H1 (cell line): Measurements from ENCODE around the gene CCDC80. TPM values are rescaled to one million over a fixed set of nuclear protein-coding genes. Genes with fewer than 3 reads are reported as not detected.

ENCODE experiments used
- CTCF ChIA-PET: fragments of 300-600 bp; sonication (Branson Sonifier 250); formaldehyde crosslinking; loops from one replicate; lab custom pipeline; 2021; ENCODE audit not compliant: partially characterized antibody; lab: Charles Lee
- POLR2A ChIA-PET: fragments of 300-600 bp; sonication (Branson Sonifier 250); formaldehyde crosslinking; loops from one replicate; lab custom pipeline; 2021; ENCODE audit warnings: inconsistent platforms; ENCODE audit not compliant: partially characterized antibody; lab: Charles Lee
- DNase-seq, 2 experiments: peaks; one replicate each; pipeline versions ENCODE4 v3.0.0 to v3.0.0-alpha.2; 2010 to 2022; ENCODE audit warnings: low spot score in 2 of 2, low read depth in 1 of 2, mixed read lengths in 1 of 2
- FAIRE-seq: peaks from 2 replicates; lab custom pipeline; 2011; peaks lifted over from hg19 to GRCh38; lab: Jason Lieb, UNC
- H2AFZ ChIP-seq: 2 replicates; pipeline ENCODE4 v1.8.1; 2012; ENCODE audit warnings: low read length, inconsistent platforms
- H2AK5ac ChIP-seq: 2 replicates; pipeline ENCODE4 v1.6.1; 2013; ENCODE audit warnings: low read depth, low read length
- H2BK120ac ChIP-seq: replicated peaks from 2 replicates; pipeline ENCODE3; 2013; ENCODE audit warnings: low read depth, low read length, inconsistent platforms
- H2BK12ac ChIP-seq: 2 replicates; pipeline ENCODE4 v1.6.1; 2013; ENCODE audit warnings: low read depth, low read length
- H2BK15ac ChIP-seq: 2 replicates; pipeline ENCODE4 v1.6.1; 2013; ENCODE audit warnings: low read length
- H2BK20ac ChIP-seq: 2 replicates; pipeline ENCODE4 v1.6.1; 2013; ENCODE audit warnings: low read length
- H2BK5ac ChIP-seq: 2 replicates; pipeline ENCODE4 v1.6.1; 2013; ENCODE audit warnings: low read depth, low read length
- H3K14ac ChIP-seq: 2 replicates; pipeline ENCODE4 v1.6.1; 2013; ENCODE audit warnings: inconsistent platforms; ENCODE audit not compliant: insufficient read length
- H3K18ac ChIP-seq: 2 replicates; pipeline ENCODE4 v1.6.1; 2013; ENCODE audit warnings: low read length; ENCODE audit errors: extremely low read depth
- H3K23ac ChIP-seq: 2 replicates; pipeline ENCODE4 v1.6.1; 2013; ENCODE audit warnings: inconsistent platforms; ENCODE audit not compliant: insufficient read length
- H3K23me2 ChIP-seq: 2 replicates; pipeline ENCODE4 v1.6.1; 2013; ENCODE audit warnings: low read depth, low read length
- H3K27ac ChIP-seq: 2 replicates; pipeline ENCODE4 v1.6.1; 2011; ENCODE audit warnings: low read depth, low read length, inconsistent platforms
- H3K27me3 ChIP-seq, 4 experiments: replicated peaks in 1 of 4; 1 replicate in 1 of 4; 2 replicates in 3 of 4; pipeline versions ENCODE4 v1.6.1 to v1.8.1; 2011 to 2013; ENCODE audit warnings: low read length in 3 of 4, mild to moderate bottlenecking in 3 of 4, inconsistent platforms in 2 of 4, mixed read lengths in 2 of 4, moderate library complexity in 1 of 4; ENCODE audit not compliant: control insufficient read depth in 3 of 4, insufficient read depth in 3 of 4; ENCODE audit errors: extremely low read depth in 1 of 4
- H3K36me3 ChIP-seq, 4 experiments: 2 replicates each; pipeline versions ENCODE4 v1.6.1 to v1.8.1; 2011 to 2013; ENCODE audit warnings: mild to moderate bottlenecking in 4 of 4, low read length in 3 of 4, moderate library complexity in 2 of 4, control low read depth in 1 of 4, inconsistent platforms in 1 of 4; ENCODE audit not compliant: insufficient read depth in 4 of 4, control insufficient read depth in 2 of 4
- H3K4ac ChIP-seq: replicated peaks from 2 replicates; pipeline ENCODE3; 2013; ENCODE audit warnings: low read length, low read depth, mixed read lengths, inconsistent platforms; ENCODE audit not compliant: insufficient read length
- H3K4me1 ChIP-seq, 4 experiments: replicated peaks in 1 of 4; 1 replicate in 1 of 4; 2 replicates in 3 of 4; pipeline versions ENCODE4 v1.6.1 to v1.8.1; 2011 to 2013; ENCODE audit warnings: low read length in 3 of 4, inconsistent platforms in 2 of 4, mixed read lengths in 1 of 4; ENCODE audit not compliant: insufficient read depth in 4 of 4, control insufficient read depth in 3 of 4
- H3K4me2 ChIP-seq, 2 experiments: 2 replicates each; pipeline versions ENCODE4 v1.6.1 to v1.8.1; 2011 to 2013; ENCODE audit warnings: low read depth in 2 of 2, low read length in 2 of 2, control low read depth in 1 of 2, inconsistent platforms in 1 of 2, mild to moderate bottlenecking in 1 of 2; ENCODE audit not compliant: insufficient read depth in 1 of 2
- H3K4me3 ChIP-seq, 4 experiments: fragments of 200-600, 300-600 bp in 1 of 4; sonication (generic), shearing (Covaris generic), sonication (Bioruptor Twin) in 1 of 4; 2 replicates each; pipeline versions ENCODE4 v1.5.1 to v1.8.1; 2011 to 2016; ENCODE audit warnings: low read length in 4 of 4, low read depth in 3 of 4, control low read depth in 2 of 4, inconsistent platforms in 2 of 4, mild to moderate bottlenecking in 2 of 4, mixed read lengths in 1 of 4, moderate library complexity in 1 of 4; ENCODE audit not compliant: insufficient read depth in 2 of 4; ENCODE audit errors: extremely low read depth in 1 of 4
- H3K56ac ChIP-seq: replicated peaks from 2 replicates; pipeline ENCODE3; 2013; ENCODE audit warnings: low read depth, mild to moderate bottlenecking, mixed read lengths, low read length, inconsistent platforms; ENCODE audit not compliant: insufficient read length
- H3K79me1 ChIP-seq: 2 replicates; pipeline ENCODE4 v1.6.1; 2013; ENCODE audit warnings: low read depth, low read length, control low read depth
- H3K79me2 ChIP-seq, 2 experiments: 2 replicates each; pipeline versions ENCODE4 v1.6.1 to v1.8.1; 2012 to 2013; ENCODE audit warnings: low read length in 2 of 2, mild to moderate bottlenecking in 2 of 2, inconsistent platforms in 1 of 2; ENCODE audit not compliant: insufficient read depth in 2 of 2, control insufficient read depth in 1 of 2
- H3K9ac ChIP-seq, 4 experiments: replicated peaks in 1 of 4; 1 replicate in 1 of 4; 2 replicates in 3 of 4; pipeline versions ENCODE4 v1.6.1 to v1.8.1; 2011 to 2013; ENCODE audit warnings: low read depth in 3 of 4, low read length in 3 of 4, control low read depth in 2 of 4, mild to moderate bottlenecking in 2 of 4, moderate library complexity in 2 of 4, inconsistent platforms in 1 of 4; ENCODE audit errors: extremely low read depth in 1 of 4
- H3K9me3 ChIP-seq, 2 experiments: 2 replicates each; pipeline versions ENCODE4 v1.6.1 to v1.8.1; 2012 to 2013; ENCODE audit warnings: mild to moderate bottlenecking in 2 of 2, moderate library complexity in 2 of 2, control low read depth in 1 of 2, inconsistent platforms in 1 of 2, low read depth in 1 of 2, low read length in 1 of 2, mixed read lengths in 1 of 2; ENCODE audit not compliant: insufficient read depth in 2 of 2
- H4K20me1 ChIP-seq, 2 experiments: replicated peaks in 1 of 2; 2 replicates each; pipeline versions ENCODE3 to v1.8.1; 2011 to 2013; ENCODE audit warnings: inconsistent platforms in 2 of 2, low read length in 2 of 2, mild to moderate bottlenecking in 1 of 2; ENCODE audit not compliant: insufficient read depth in 2 of 2, control insufficient read depth in 1 of 2
- H4K5ac ChIP-seq: 2 replicates; pipeline ENCODE4 v1.6.1; 2013; ENCODE audit warnings: low read length, low read depth, mixed read lengths, inconsistent platforms; ENCODE audit not compliant: insufficient read length
- H4K8ac ChIP-seq: 2 replicates; pipeline ENCODE4 v1.8.0; 2013; ENCODE audit warnings: mild to moderate bottlenecking, moderate library complexity, low read length, inconsistent platforms; ENCODE audit not compliant: insufficient read depth; ENCODE audit errors: extremely low read depth
- H4K91ac ChIP-seq: replicated peaks from 2 replicates; pipeline ENCODE3; 2013; ENCODE audit warnings: low read length, mixed read lengths, inconsistent platforms; ENCODE audit not compliant: insufficient read length
- CTBP2 ChIP-seq: IDR thresholded peaks from 2 replicates; pipeline ENCODE4 v1.7.0; 2011; ENCODE audit warnings: borderline replicate concordance, mild to moderate bottlenecking, moderate library complexity, mixed read lengths, low read length; ENCODE audit not compliant: insufficient read depth, insufficient read length
- GABPA ChIP-seq: IDR thresholded peaks from 2 replicates; pipeline ENCODE4 v1.6.1; 2011; ENCODE audit warnings: mild to moderate bottlenecking, low read length, moderate library complexity, borderline replicate concordance; ENCODE audit not compliant: insufficient read depth
- KDM5A ChIP-seq: fragments of 200-600 bp; IDR thresholded peaks from 2 replicates; pipeline ENCODE4 v1.7.1; 2012; ENCODE audit warnings: mild to moderate bottlenecking, low read length, inconsistent platforms, mixed read lengths
- WGBS, 2 experiments: shearing (Covaris generic) in 1 of 2; methylation state at CpG; one replicate each; pipeline versions ENCODE4 v1.1.6 to v1.1.7; 2013 to 2015; ENCODE audit warnings: low lambda C conversion rate in 2 of 2, mixed read lengths in 2 of 2, inconsistent platforms in 1 of 2, low coverage in 1 of 2, missing lambda C conversion rate in 1 of 2; ENCODE audit not compliant: insufficient replicate concordance in 2 of 2, insufficient coverage in 1 of 2, insufficient read length in 1 of 2; ENCODE audit errors: extremely low coverage in 1 of 2, missing lambda C conversion rate in 1 of 2; 5-methylcytosine and 5-hydroxymethylcytosine counted together
- polyA plus RNA-seq, 7 experiments: library from polyadenylated mRNA; depleted of rRNA in 3 of 7; stranded (reverse) in 5 of 7; unstranded in 2 of 7; fragments of >200 nt in 5 of 7; fragments of 200-250 nt in 2 of 7; gene quantifications; 1 replicate in 5 of 7; 2 replicates in 1 of 7; 4 replicates in 1 of 7; pipeline versions ENCODE4 v1.2.1 to v1.2.3, GENCODE V29; 2011 to 2013; ENCODE audit warnings: missing spikeins in 2 of 7, mixed read lengths in 2 of 7
- total RNA-seq: library from RNA; stranded (reverse); fragmentation: NEBNext Ultra II Directional; extraction: Animal tissue kit (Norgen Biotek cat#: 25700); gene quantifications from 2 replicates; pipeline ENCODE4 v1.2.1, GENCODE V29; 2021

Gene CCDC80
- total and polyA plus RNA-seq, 2 of the 8 experiments (the other 6 are each of a cell fraction or from before 2014, with no cell fraction given), result 1.1 to 12.9 TPM

- H3K18ac ChIP-seq, result no peak overlapping the region
- no peak overlapping the region for H2BK12ac ChIP-seq
- no peaks in the 10 kb centered on the region for H3K79me2 ChIP-seq
- H2BK5ac ChIP-seq, result no peak overlapping the region
- no peak overlapping the region for H3K4ac ChIP-seq
- no peaks in the 10 kb centered on the region for H3K36me3 ChIP-seq
- DNase-seq, result no peak
- no peak overlapping the region for H3K4me2 ChIP-seq
- H3K4me3 ChIP-seq, result no peak overlapping the region
- H4K5ac ChIP-seq, result no peak overlapping the region
- H3K4me1 ChIP-seq, result no peaks in the 10 kb centered on the region
- no peak overlapping the region for H2BK20ac ChIP-seq
- no peak overlapping the region for H3K56ac ChIP-seq
- ChIA-PET POLR2A (interaction anchor here (0.8 to 1.9 kb wide), 3 partner anchors 9 to 40 kb away, joined by 3 to 4 read pairs (median 3); no protein-coding TSS in a partner anchor), CTCF (interaction anchor here (0.6 to 1.1 kb wide), 4 partner anchors 16 to 368 kb away, joined by 3 read pairs; no protein-coding TSS in a partner anchor)
- H3K79me1 ChIP-seq, result no peaks in the 10 kb centered on the region
- no peaks in the 10 kb centered on the region for H4K20me1 ChIP-seq
- H3K9ac ChIP-seq, result no peak overlapping the region
- no peak overlapping the region for H3K14ac ChIP-seq
- no peak overlapping the region for H4K8ac ChIP-seq
- H3K27ac ChIP-seq, result no peak overlapping the region
- no peak overlapping the region for H2AK5ac ChIP-seq
- no peak for FAIRE-seq
- no peaks in the 10 kb centered on the region for H3K9me3 ChIP-seq
- no peak overlapping the region for H2AFZ ChIP-seq
- WGBS, 2 experiments, result 100% methylated on average over 2 of the region's 2 CpGs; no CpG with 5 or more reads in 1 of the 2 experiments
- H2BK15ac ChIP-seq, result no peak overlapping the region
- no peaks in the 10 kb centered on the region for H3K23me2 ChIP-seq
- H3K23ac ChIP-seq, result no peak overlapping the region
- no peaks in the 10 kb centered on the region for H3K27me3 ChIP-seq
- TF ChIP-seq GABPA (no peak), CTBP2 (no peak), KDM5A (no peak)
- H2BK120ac ChIP-seq, result no peak overlapping the region
- no peak overlapping the region for H4K91ac ChIP-seq
Observed at GRCh38 chr3:112606098-112606497, 34.8 kb downstream of the CCDC80 start.
